Measurements from ENCODE around the gene FKBP2.

The FKBP2 gene

DNA sequence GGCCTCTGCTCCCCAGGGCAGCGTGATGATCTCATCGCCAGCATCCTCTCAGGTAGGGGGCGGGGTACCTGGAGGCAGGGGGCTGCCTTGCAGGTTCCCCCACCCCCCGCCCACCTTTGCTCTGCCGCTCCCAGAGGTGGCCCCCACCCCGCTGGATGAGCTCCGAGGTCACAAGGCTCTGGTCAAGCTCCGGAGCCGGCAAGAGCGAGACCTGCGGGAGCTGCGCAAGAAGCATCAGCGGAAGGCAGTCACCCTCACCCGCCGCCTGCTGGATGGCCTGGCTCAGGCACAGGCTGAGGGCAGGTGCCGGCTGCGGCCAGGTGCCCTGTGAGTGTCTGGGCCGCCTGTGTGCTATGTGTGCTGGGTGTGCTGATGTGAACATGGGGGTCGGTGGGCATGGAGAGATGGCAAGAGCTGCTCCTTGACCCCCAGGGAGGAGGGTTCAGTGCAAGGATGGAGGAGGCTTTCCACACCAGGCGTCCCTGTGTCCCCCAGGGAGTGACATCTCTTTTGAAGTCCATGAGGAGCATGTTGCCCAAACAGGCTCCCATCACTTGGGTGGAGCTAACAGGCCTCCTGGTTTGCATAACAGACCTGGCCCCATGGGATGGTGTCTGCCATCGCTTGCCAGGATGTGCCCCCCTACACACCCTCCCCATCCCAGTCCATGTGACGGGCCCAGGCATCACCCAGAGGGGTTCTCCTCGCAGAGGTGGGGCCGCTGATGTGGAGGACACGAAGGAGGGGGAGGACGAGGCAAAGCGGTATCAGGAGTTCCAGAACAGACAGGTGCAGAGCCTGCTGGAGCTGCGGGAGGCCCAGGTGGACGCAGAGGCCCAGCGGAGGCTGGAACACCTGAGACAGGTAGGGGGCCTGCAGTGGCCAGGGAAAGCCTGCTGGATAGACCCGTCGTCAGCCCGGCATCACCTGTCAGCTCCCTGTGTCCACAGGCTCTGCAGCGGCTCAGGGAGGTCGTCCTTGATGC is 24.6 kb downstream of the FKBP2 start:
- no peak for DNase-seq

GRCh38 chr11:64266339-64266738 is 25.4 kb downstream of the FKBP2 start:
- no peak for DNase-seq

GRCh38 chr11:64267207-64267945 is 26.5 kb downstream of the FKBP2 start:
- no peak for DNase-seq

GRCh38 chr11:64268025-64268892 is 27.4 kb downstream of the FKBP2 start:
- DNase-seq: peak; percentile 45

DNA sequence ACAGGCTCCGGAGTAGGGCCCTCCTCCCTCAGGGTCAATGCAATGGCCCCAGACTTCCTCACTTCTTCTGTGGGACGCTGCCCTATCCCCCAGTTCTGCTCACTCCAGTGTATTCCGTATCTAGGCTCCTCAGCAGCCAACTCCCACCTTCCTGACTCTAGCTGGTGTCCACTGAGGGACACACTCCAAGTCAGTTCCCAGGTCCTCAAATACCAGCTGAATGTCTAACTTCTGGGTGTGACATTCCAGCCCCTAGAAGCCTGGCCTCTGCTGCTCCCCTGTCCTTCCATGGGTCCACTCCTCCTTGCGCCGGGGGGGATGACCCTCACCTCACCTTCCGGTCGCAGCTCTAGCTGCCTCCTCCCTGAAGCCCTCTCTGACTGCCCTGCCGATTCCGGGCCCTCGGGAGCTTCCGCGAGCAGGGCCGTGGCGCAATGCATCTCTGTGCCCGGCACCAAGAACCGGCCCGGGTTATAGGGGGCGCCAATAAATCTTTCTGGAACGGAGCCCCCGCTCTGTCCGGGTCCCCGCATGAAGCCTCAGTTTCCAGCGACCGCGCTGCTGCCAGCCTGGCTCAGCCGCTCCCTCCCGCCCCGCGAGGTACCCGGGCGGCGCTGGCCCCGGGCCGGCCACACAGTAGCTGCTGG is 28.1 kb downstream of the FKBP2 start:
- DNase-seq: peak; percentile 55

DNA sequence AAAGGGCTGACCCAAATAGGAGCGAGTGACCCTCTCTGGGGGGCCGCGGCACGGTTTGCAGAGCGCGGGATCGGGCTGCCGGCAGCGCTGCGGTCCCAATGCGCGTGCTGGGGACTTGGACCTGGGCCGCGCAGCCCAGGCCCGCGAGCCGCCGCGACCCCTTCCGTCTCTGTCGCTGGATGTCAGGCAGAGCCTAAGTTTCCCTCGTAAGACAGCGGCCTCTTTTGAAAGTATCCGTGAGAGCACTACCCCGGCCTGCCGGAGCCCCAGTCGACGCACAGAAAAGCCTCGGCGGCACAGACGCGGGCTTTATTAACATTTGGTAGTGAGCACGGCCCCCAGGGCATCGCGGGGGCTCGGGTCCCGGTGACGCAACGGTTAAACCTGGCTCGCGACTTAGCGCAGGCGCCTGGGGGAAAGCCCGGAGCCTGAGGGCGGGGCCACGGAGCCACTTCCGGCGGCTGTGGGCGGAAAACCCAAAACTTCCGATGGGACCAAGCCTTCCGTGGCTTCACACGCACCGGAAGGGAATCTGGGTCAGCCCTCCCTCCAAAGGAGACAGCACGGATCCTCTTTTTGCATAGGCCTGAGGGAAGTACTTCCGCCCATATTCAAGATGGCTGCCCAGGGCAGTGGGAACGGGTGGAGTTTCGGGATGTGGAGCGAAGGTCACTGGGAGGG is 28.8 kb downstream of the FKBP2 start:
- DNase-seq: peak; percentile 100

DNA sequence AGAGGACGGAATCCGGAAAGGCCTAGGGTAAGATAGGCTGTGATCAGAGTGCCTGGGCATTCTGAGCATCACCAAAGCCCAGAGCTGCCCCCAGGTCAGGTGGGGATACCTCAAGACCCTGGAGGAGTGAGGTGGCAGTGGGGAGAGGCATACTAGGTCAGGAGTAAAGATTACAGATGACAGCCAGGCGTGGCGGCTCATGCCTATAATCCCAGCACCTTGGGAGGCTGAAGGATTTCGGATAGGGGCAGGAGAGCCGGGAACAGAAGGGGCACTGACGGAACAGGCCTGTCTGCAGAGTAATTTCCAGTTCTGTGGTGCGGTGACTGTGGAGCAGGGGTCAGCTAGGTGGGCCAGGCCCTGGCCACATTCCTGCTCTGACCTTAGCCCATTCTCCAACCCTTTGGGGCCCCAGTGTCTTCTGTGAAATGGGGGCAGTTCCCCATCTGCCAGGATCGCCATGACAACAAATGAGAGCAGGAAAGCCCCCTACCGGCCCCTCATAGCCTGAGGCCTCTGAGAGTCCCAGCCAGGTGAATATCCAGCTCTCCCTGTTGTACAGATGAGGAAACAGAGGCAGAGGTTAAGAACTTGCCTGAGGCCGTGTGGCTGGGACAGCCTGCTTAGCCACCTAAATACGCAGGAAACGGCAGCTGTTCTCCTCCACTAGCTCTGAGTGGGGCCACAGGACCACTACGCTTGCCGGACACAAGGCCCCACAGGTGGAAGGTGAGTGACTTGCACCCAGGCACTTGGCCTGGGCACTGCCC is 34.3 kb downstream of the FKBP2 start:
- no peak for DNase-seq

GRCh38 chr11:64275841-64276240 is 34.9 kb downstream of the FKBP2 start:
- no peak for DNase-seq

GRCh38 chr11:64276653-64277431 is 35.9 kb downstream of the FKBP2 start:
- peak; percentile 21 for DNase-seq

- DNase-seq: no peak
These were observed 37.8 kb downstream of the FKBP2 start for GRCh38 chr11:64278576-64279190.

DNA sequence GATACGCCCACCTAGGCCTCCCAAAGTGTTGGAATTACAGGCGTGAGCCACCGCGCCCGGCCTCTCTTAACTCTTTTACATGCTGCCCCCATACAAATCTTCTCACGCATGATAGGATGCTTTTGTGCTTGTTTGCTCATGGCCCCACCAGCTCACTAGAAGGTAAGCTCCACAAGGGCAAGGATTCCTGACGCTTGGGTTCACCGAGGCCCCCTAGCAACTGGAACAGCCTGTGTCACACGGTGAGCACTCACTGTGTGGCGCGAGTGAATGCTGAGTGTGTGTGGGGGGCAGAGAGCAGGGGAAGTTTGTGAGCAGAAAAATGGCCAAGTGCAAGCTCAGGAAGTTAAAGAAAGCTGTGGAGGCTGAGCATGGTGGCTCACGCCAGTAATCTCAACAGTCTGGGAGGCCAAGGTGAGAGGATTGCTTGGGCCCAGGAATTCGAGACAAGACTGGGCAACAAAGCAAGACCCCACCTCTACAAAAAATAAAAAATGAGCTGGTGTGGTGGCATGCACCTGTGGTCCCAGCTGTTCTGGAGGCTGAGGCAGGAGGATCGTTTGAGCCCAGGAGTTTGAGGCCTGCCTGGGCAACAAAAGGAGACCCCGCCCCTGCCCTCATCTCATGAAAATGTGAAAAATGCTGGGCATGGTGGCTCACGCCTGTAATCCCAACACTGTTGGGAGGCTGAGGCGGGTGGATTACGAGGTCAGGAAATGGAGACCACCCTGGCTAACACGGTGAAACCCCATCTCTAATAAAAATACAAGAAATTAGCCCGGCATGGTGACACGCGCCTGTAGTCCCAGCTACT is 41.3 kb downstream of the FKBP2 start:
- DNase-seq: no peak

GRCh38 chr11:64283092-64283491 is 42.2 kb downstream of the FKBP2 start:
- no peak for DNase-seq

- DNase-seq: peak; percentile 93
These were observed 43.4 kb downstream of the FKBP2 start, which contains the start of gene BAD for GRCh38 chr11:64284048-64284961. Gene BAD, minus strand, starts transcription at chr11:64284665. Its CDS starts 297 bp downstream, at chr11:64284368.

DNA sequence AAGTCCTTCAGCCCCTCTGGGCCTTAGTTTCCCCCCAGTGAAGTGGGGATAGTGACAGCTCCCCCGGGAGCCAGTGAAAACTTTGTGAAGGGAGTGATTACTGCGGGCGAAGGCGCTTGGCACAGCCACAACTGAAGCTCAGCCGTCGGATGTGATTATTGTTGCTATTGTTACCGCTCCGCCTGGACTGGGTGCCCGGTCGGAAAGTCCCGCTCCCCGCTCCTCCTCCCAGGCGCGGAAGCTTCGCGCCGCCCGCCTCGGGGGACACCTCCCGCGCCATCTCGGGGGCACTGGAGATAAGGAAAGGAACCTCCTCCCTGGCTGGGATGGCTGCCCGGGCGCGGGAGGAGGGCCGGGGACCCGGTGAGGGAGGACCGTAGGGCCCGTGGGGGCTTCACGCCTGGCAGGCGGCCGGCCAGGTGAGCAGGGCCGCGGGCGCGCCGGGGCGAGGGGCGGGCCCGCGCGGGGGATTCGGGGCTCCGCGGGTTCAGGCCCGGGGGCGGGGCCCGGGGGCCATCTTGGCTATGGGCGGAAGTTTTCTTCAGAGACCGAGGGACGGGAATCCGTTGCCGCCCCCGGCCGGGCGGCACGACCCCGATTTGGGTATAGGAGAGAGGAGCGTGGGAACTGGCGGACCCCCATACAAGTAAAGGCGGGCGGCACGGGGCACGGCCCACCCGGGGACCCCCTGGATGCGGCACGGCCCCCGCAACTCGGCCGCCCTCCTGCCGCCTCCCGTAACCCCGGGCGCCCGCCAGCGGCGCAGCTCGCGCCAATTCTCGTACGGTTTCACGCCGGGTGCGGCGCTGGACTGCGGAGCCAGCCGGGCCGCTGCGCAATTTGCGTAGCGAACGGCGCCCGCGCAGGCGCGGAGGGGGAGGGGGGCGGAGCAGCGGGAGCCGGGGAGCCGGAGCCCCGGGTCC is 44.3 kb downstream of the FKBP2 start, which contains the start of gene GPR137:
Gene GPR137 (plus strand): TSS at position 887 of the 923 bp plus-strand sequence. CDS start 677 bp downstream, outside the sequence.
- peak; percentile 75 for DNase-seq

GRCh38 chr11:64285885-64286800 is 45.2 kb downstream of the FKBP2 start:
- no peak for DNase-seq
